Activated CD4-positive, alpha-beta memory T cell treated with anti-CD3 and anti-CD28 coated beads for 36 hours (primary cell): ENCODE results near the gene MIXL1. TPM values are rescaled to one million over a fixed set of nuclear protein-coding genes. Genes with fewer than 3 reads are reported as not detected.
"Not testable (repeated sequence)": the region's sequence is repeated elsewhere in the genome, so short reads cannot be mapped to it uniquely, and the experiment has no call there.

Experiments
- CTCF ChIA-PET: fragments of 350-600 bp; sonication (Branson Sonifier 250); formaldehyde crosslinking; loops from one replicate; lab custom pipeline; 2021; ENCODE audit warnings: antibody characterized with exemption, inconsistent platforms; lab: Charles Lee
- POLR2A ChIA-PET: fragments of 350-600 bp; sonication (Branson Sonifier 250); formaldehyde crosslinking; loops from one replicate; lab custom pipeline; 2021; ENCODE audit warnings: antibody characterized with exemption; lab: Charles Lee
- DNase-seq: peaks from one replicate; pipeline ENCODE4 v3.0.0-alpha.2; 2020
- H3K27ac Mint-ChIP-seq: one replicate; pipeline ENCODE4 v1.8.0; 2021; ENCODE audit warnings: mixed read lengths
- H3K27me3 Mint-ChIP-seq: one replicate; pipeline ENCODE4 v1.8.0; 2021; ENCODE audit warnings: mixed read lengths
- H3K36me3 Mint-ChIP-seq: one replicate; pipeline ENCODE4 v1.8.0; 2021; ENCODE audit warnings: mixed read lengths
- H3K4me1 Mint-ChIP-seq: one replicate; pipeline ENCODE4 v1.8.0; 2021; ENCODE audit warnings: low read depth, mixed read lengths
- H3K4me3 Mint-ChIP-seq: one replicate; pipeline ENCODE4 v1.8.0; 2021; ENCODE audit warnings: mild to moderate bottlenecking, mixed read lengths
- H3K9me3 Mint-ChIP-seq: one replicate; pipeline ENCODE4 v1.8.0; 2021; ENCODE audit warnings: mixed read lengths
- intact Hi-C: fragments of 100-400 bp; cut with micrococcal nuclease; formaldehyde crosslinking; loops from one replicate; pipeline ENCODE4 v1.15.1; 2023
- total RNA-seq, 2 experiments: library from RNA; stranded (reverse); gene quantifications; one replicate each; pipeline ENCODE4 v1.2.3, GENCODE V29; 2021

The MIXL1 gene
- total RNA-seq, 2 experiments from 2014 or later, result not detected

- ChIA-PET CTCF (interaction anchor here (0.7 to 11.5 kb wide), 4 partner anchors 16 to 132 kb away, joined by 3 to 259 read pairs (median 7); no protein-coding TSS in a partner anchor), POLR2A (interaction anchor here (1.2 kb wide), 1 partner anchor 132 kb away, joined by 3 read pairs; no protein-coding TSS in a partner anchor)
- intact Hi-C loops, result loop anchor here (1.0 kb wide), 1 partner anchor 132 kb away; no protein-coding TSS in a partner anchor
- H3K4me1 Mint-ChIP-seq, result peaks cover 2% of the 10 kb centered on the region
- no peak overlapping the region for H3K4me3 Mint-ChIP-seq
- no peaks in the 10 kb centered on the region for H3K36me3 Mint-ChIP-seq
- H3K27ac Mint-ChIP-seq, result no peak overlapping the region
- DNase-seq, result no peak
- H3K9me3 Mint-ChIP-seq, result no peaks in the 10 kb centered on the region
- H3K27me3 Mint-ChIP-seq, result peaks cover 2% of the 10 kb centered on the region
Observed at GRCh38 chr1:226201029-226201593, 22.4 kb upstream of the MIXL1 start.

DNA sequence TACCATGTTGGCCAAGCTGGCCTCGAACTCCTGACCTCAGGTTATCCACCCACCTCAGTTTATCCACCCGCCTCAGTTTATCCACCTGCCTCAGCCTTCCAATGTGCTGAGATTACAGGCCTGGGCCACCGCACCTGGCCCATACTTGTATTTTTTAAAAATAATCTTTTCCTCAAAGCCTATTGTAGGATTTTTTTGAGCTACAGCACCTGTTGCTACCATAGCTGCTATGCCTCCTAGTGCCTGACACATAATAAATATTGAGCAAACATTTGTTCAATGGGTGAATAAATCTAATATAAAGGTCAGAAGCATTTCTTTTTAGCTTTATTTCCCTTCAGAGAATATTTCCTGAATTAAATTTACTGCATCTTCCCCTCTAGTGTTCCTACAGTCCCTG, 21.2 kb upstream of the MIXL1 start:
- POLR2A ChIA-PET, result no interaction called here
- Mint-ChIP-seq H3K36me3 (no peaks in the 10 kb centered on the region), H3K27me3 (peaks cover 5% of the 10 kb centered on the region), H3K9me3 (no peaks in the 10 kb centered on the region), H3K4me3 (no peak overlapping the region), H3K4me1 (no peaks in the 10 kb centered on the region), H3K27ac (no peak overlapping the region)
- CTCF ChIA-PET, result interaction anchor here (1.0 to 11.5 kb wide), 3 partner anchors 76 to 131 kb away, joined by 4 to 259 read pairs (median 11); no protein-coding TSS in a partner anchor
- no peak for DNase-seq
- intact Hi-C loops, result no loop called here

DNA sequence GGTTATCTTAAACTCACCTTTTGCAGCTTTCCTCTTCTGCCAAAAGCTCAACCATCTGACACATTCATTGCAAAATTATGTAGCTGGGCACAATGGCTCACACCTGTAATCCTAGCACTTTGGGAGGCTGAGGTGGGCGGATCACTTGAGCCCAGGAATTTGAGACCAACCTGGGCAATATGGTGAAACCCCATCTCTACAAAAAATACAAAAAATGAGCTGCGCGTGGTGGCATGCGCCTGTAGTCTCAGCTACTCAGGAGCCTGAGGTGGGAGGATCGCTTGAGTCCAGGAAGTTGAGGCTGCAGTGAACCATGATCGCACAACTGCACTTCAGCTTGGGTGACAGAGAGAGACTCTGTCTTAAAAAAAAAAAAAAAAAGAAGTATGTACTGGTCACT, 20.8 kb upstream of the MIXL1 start:
- H3K27ac Mint-ChIP-seq, H3K36me3 Mint-ChIP-seq, H3K9me3 Mint-ChIP-seq, DNase-seq, H3K27me3 Mint-ChIP-seq, POLR2A ChIA-PET, intact Hi-C loops, H3K4me3 Mint-ChIP-seq, H3K4me1 Mint-ChIP-seq: not testable (repeated sequence)
- CTCF ChIA-PET, result interaction anchor here (0.9 to 11.5 kb wide), 4 partner anchors 77 to 138 kb away, joined by 3 to 259 read pairs (median 8); no protein-coding TSS in a partner anchor

GRCh38 chr1:226203240-226203639, 20.2 kb upstream of the MIXL1 start:
- ChIA-PET CTCF (interaction anchor here (0.9 to 11.5 kb wide), 2 partner anchors 77 to 139 kb away, joined by 3 to 259 read pairs; no protein-coding TSS in a partner anchor), POLR2A (no interaction called here)
- no peak overlapping the region for H3K27ac Mint-ChIP-seq
- H3K4me3 Mint-ChIP-seq, result no peak overlapping the region
- DNase-seq, result no peak
- peaks cover 5% of the 10 kb centered on the region for H3K27me3 Mint-ChIP-seq
- no peaks in the 10 kb centered on the region for H3K9me3 Mint-ChIP-seq
- intact Hi-C loops, result no loop called here
- H3K4me1 Mint-ChIP-seq, result no peaks in the 10 kb centered on the region
- no peaks in the 10 kb centered on the region for H3K36me3 Mint-ChIP-seq

- CTCF ChIA-PET, result no interaction called here
- no peak overlapping the region for H3K4me3 Mint-ChIP-seq
- intact Hi-C loops, result no loop called here
Observed at GRCh38 chr1:226203655-226204054, 19.8 kb upstream of the MIXL1 start.

DNA sequence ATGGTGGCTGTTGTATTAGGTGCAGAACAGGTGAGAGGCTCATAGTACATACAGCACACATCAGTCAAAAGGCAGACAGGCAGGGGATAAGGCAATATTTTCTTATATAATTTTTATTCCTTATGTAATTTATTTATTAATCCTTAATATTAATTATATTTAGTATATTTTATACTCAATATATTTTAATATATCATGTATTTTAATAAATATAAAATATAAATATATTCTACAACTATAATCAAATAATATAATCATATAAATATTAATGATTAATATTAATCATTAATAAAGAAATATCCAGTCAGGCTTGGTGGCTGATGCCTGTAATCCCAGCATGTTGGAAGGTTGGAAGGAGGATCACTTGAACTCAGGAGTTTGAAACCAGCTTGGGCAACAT, 19.3 kb upstream of the MIXL1 start:
- Mint-ChIP-seq H3K36me3 (no peaks in the 10 kb centered on the region), H3K4me1 (no peaks in the 10 kb centered on the region), H3K27me3 (peaks cover 5% of the 10 kb centered on the region), H3K4me3 (no peak overlapping the region), H3K27ac (no peak overlapping the region), H3K9me3 (no peaks in the 10 kb centered on the region)
- intact Hi-C loops, result no loop called here
- no peak for DNase-seq
- ChIA-PET CTCF (no interaction called here), POLR2A (no interaction called here)

More at GRCh38 chr1:226203655-226204054, 19.8 kb upstream of the MIXL1 start:
- Mint-ChIP-seq H3K9me3 (no peaks in the 10 kb centered on the region), H3K36me3 (no peaks in the 10 kb centered on the region), H3K4me1 (no peaks in the 10 kb centered on the region), H3K27me3 (peaks cover 5% of the 10 kb centered on the region), H3K27ac (no peak overlapping the region)
- DNase-seq, result no peak
- POLR2A ChIA-PET, result no interaction called here

- intact Hi-C loops, result no loop called here
- H3K36me3 Mint-ChIP-seq, result no peaks in the 10 kb centered on the region
- no peaks in the 10 kb centered on the region for H3K4me1 Mint-ChIP-seq
- no peak overlapping the region for H3K27ac Mint-ChIP-seq
- no peaks in the 10 kb centered on the region for H3K9me3 Mint-ChIP-seq
- POLR2A ChIA-PET, result no interaction called here
- H3K27me3 Mint-ChIP-seq, result peaks cover 5% of the 10 kb centered on the region
- H3K4me3 Mint-ChIP-seq, result no peak overlapping the region
- no peak for DNase-seq
- CTCF ChIA-PET, result no interaction called here
Observed at GRCh38 chr1:226207048-226207447, 16.4 kb upstream of the MIXL1 start.

GRCh38 chr1:226209307-226210059, 14.0 kb upstream of the MIXL1 start:
- ChIA-PET POLR2A (no interaction called here), CTCF (no interaction called here)

DNA sequence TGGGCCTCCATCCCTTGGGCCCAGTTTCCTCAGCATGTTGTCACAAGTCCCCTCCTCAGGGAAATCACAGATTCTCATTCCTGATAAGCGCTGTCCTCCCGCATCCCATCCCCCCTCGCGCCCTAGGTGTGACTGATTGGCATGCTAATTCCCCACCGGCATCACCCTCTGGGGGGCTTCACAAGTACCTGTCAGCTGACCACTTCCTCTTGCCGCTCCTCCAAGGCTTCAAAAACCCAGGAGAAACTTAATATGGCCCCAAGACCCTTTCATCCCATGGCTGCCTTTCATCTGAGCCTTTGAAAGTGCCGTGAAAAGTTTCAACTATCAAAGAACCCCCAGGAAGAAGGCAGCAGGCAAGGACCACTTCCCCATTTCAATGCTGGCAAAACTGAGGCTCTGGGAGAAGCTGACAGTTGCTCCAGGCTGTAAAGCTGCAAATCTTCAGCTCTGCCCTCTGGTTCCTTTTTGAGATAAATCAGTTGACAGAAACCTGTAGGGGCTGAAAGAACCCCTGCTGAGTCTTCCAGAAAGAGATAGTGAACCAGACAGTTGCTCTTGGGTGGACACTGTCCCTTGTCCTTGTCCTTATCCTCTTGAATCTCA, 12.8 kb upstream of the MIXL1 start:
- ChIA-PET POLR2A (no interaction called here), CTCF (interaction anchor here (1.0 to 1.8 kb wide), 2 partner anchors 14 to 85 kb away, joined by 4 to 5 read pairs; no protein-coding TSS in a partner anchor)
- Mint-ChIP-seq H3K27ac (no peak overlapping the region), H3K27me3 (peaks cover 3% of the 10 kb centered on the region), H3K4me1 (no peaks in the 10 kb centered on the region), H3K9me3 (no peaks in the 10 kb centered on the region), H3K36me3 (no peaks in the 10 kb centered on the region), H3K4me3 (no peak overlapping the region)
- no peak for DNase-seq
- intact Hi-C loops, result no loop called here

More at GRCh38 chr1:226209307-226210059, 14.0 kb upstream of the MIXL1 start:
- no peak for DNase-seq
- Mint-ChIP-seq H3K4me3 (no peak overlapping the region), H3K36me3 (no peaks in the 10 kb centered on the region), H3K9me3 (no peaks in the 10 kb centered on the region), H3K4me1 (no peaks in the 10 kb centered on the region), H3K27ac (no peak overlapping the region), H3K27me3 (peaks cover 3% of the 10 kb centered on the region)
- intact Hi-C loops, result no loop called here

DNA sequence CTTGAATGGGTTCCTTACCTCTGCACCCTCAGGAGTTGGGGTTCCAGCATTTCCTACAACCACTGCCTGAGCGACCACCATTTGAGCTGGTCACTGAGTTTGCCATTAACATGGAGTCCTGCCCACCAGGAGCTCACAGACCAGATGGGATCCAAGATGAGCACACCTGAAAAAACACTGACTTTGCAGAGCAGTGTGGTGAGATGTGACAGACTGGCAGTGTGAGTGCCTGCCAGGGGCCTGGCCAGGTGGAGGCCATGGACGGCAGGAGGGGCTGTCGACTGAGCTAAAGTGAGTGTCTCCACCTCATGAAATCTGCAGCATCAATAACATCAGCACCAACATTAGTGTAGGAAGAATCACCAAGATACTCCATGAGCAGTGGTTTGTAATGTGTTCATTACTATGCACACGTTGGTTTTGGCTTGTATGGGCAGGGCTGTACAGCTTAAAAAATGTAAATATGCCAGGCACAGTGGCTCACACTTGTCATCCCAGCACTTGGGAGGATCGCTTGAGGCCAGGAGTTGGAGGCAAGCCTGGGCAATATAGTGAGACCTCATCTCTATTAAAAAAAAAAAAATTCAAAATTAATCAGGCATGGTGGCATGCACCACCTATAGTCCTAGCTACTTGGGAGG, 12.2 kb upstream of the MIXL1 start:
- Mint-ChIP-seq H3K4me1 (no peaks in the 10 kb centered on the region), H3K36me3 (no peaks in the 10 kb centered on the region), H3K27me3 (peaks cover 3% of the 10 kb centered on the region), H3K4me3 (no peak overlapping the region), H3K27ac (no peak overlapping the region), H3K9me3 (no peaks in the 10 kb centered on the region)
- DNase-seq, result no peak
- ChIA-PET CTCF (interaction anchor here (1.0 to 1.8 kb wide), 2 partner anchors 14 to 86 kb away, joined by 4 to 5 read pairs; no protein-coding TSS in a partner anchor), POLR2A (no interaction called here)
- intact Hi-C loops, result no loop called here

GRCh38 chr1:226212545-226212944, 10.9 kb upstream of the MIXL1 start:
- ChIA-PET CTCF (no interaction called here), POLR2A (no interaction called here)
- Mint-ChIP-seq H3K4me1 (no peaks in the 10 kb centered on the region), H3K27ac (no peak overlapping the region), H3K9me3 (no peaks in the 10 kb centered on the region), H3K27me3 (no peaks in the 10 kb centered on the region), H3K4me3 (no peak overlapping the region), H3K36me3 (no peaks in the 10 kb centered on the region)
- no peak for DNase-seq
- intact Hi-C loops, result no loop called here

GRCh38 chr1:226215239-226215638, 8.2 kb upstream of the MIXL1 start:
- ChIA-PET POLR2A (no interaction called here), CTCF (interaction anchor here (0.5 to 1.7 kb wide), 2 partner anchors 18 to 43 kb away, joined by 3 to 4 read pairs; no protein-coding TSS in a partner anchor)
- no peaks in the 10 kb centered on the region for H3K9me3 Mint-ChIP-seq
- no peak overlapping the region for H3K4me3 Mint-ChIP-seq
- H3K36me3 Mint-ChIP-seq, result no peaks in the 10 kb centered on the region
- no peak for DNase-seq
- H3K27ac Mint-ChIP-seq, result no peak overlapping the region
- H3K4me1 Mint-ChIP-seq, result no peaks in the 10 kb centered on the region
- H3K27me3 Mint-ChIP-seq, result peaks cover 3% of the 10 kb centered on the region
- intact Hi-C loops, result no loop called here
